HG03558 (cell line): Measurements from ENCODE around the gene MIER2.
"Not testable (repeated sequence)": the region's sequence is repeated elsewhere in the genome, so short reads cannot be mapped to it uniquely, and the experiment has no call there.

ENCODE experiments used
- ATAC-seq: cut with Tn5 transposase; IDR thresholded peaks from one replicate; pipeline ENCODE4 v1.9.1; 2021; ENCODE audit warnings: moderate number of reproducible peaks; ENCODE audit not compliant: unreplicated experiment; ENCODE audit errors: extremely low read depth

The MIER2 gene

GRCh38 chr19:262125-262524 is 82.5 kb downstream of the MIER2 start:
- no peak for ATAC-seq

- not testable (repeated sequence) for ATAC-seq
Observed at GRCh38 chr19:256804-257203, 87.8 kb downstream of the MIER2 start.
